ENCODE measurements around the gene ANO1.

- no peak for TF ChIP-seq CTCF (IDR thresholded peaks at IDR 0.05; ENCODE audit: low read length)
- no peak for TF ChIP-seq EZH2 (IDR thresholded peaks at IDR 0.05; ENCODE audit: borderline replicate concordance, low read length)
Observed at GRCh38 chr11:70129051-70129592, 51.0 kb downstream of the ANO1 start.
